GM06990 (cell line): ENCODE data around the gene LHCGR.

Experiments used
- DNase-seq: peaks from one replicate; pipeline ENCODE4 v3.0.0-alpha.2; 2011; ENCODE audit not compliant: insufficient read length; ENCODE audit errors: extremely low read depth
- H3K27me3 ChIP-seq: replicated peaks from 2 replicates; pipeline ENCODE4 v1.6.0; 2011; ENCODE audit warnings: low read length; ENCODE audit not compliant: control insufficient read depth, insufficient read depth
- H3K36me3 ChIP-seq: 2 replicates; pipeline ENCODE4 v1.5.1; 2011; ENCODE audit warnings: low read length; ENCODE audit not compliant: control insufficient read depth, insufficient read depth
- H3K4me3 ChIP-seq: replicated peaks from 2 replicates; pipeline ENCODE4 v1.5.1; 2011; ENCODE audit warnings: low read depth, mild to moderate bottlenecking, control low read depth, low read length
- CTCF ChIP-seq: IDR thresholded peaks from 2 replicates; pipeline ENCODE4 v1.5.1; 2011; ENCODE audit warnings: low read length, control low read depth, mild to moderate bottlenecking, inconsistent platforms; ENCODE audit not compliant: insufficient read depth, poor library complexity, severe bottlenecking

Gene LHCGR

GRCh38 chr2:48723129-48723528 is 32.4 kb downstream of the LHCGR start:
- no peaks in the 10 kb centered on the region for H3K27me3 ChIP-seq
- no peak for TF ChIP-seq CTCF
- no peak for DNase-seq

GRCh38 chr2:48722391-48722790 is 33.1 kb downstream of the LHCGR start:
- Histone ChIP-seq H3K4me3 (no peak overlapping the region), H3K27me3 (no peaks in the 10 kb centered on the region), H3K36me3 (no peaks in the 10 kb centered on the region)
- no peak for TF ChIP-seq CTCF
- DNase-seq, result no peak

More at GRCh38 chr2:48723129-48723528, 32.4 kb downstream of the LHCGR start:
- H3K4me3 ChIP-seq, result no peak overlapping the region
- no peaks in the 10 kb centered on the region for H3K36me3 ChIP-seq

GRCh38 chr2:48721158-48721557 is 34.4 kb downstream of the LHCGR start:
- Histone ChIP-seq H3K27me3 (no peaks in the 10 kb centered on the region), H3K4me3 (no peak overlapping the region), H3K36me3 (no peaks in the 10 kb centered on the region)
- TF ChIP-seq CTCF, result no peak
- DNase-seq, result no peak

- H3K36me3 ChIP-seq, result no peaks in the 10 kb centered on the region
- peaks cover 2% of the 10 kb centered on the region; the same call in 1 of the 2 replicates for H3K27me3 ChIP-seq
- no peak for DNase-seq
- TF ChIP-seq CTCF, result no peak
- no peak overlapping the region for H3K4me3 ChIP-seq
These were observed 35.9 kb downstream of the LHCGR start for GRCh38 chr2:48719480-48720177.

- Histone ChIP-seq H3K4me3 (no peak overlapping the region), H3K27me3 (peaks cover 2% of the 10 kb centered on the region; the same call in 1 of the 2 replicates), H3K36me3 (no peaks in the 10 kb centered on the region)
- no peak for TF ChIP-seq CTCF
- no peak for DNase-seq
These were observed 37.7 kb downstream of the LHCGR start for GRCh38 chr2:48717846-48718245.
